ENCODE data around the gene CLEC4D.
"Not testable (repeated sequence)": the region's sequence is repeated elsewhere in the genome, so short reads cannot be mapped to it uniquely, and the experiment has no call there.

Gene CLEC4D

DNA sequence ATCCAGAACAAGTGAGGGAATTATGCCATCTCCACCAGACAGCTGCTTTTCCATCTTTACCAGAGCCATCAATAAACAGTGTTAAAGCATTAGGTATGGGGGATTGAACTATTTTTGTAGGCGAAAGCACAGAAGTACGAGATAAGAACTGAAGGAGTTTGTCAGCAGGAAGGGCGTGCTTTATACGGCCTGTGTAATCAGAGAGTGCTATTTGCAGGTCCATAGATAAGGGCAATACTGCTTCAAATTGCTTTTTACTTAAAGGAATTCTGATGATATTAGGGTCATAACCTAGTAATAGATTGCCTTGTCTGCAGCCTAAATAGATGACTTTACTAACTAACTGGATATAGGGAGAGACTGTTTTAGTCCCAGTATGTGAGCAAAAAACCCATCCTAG, 47.7 kb downstream of the CLEC4D start:
- DNase-seq (ENCODE audit: low read depth), result no peak
- TF ChIP-seq, protein P1, sequence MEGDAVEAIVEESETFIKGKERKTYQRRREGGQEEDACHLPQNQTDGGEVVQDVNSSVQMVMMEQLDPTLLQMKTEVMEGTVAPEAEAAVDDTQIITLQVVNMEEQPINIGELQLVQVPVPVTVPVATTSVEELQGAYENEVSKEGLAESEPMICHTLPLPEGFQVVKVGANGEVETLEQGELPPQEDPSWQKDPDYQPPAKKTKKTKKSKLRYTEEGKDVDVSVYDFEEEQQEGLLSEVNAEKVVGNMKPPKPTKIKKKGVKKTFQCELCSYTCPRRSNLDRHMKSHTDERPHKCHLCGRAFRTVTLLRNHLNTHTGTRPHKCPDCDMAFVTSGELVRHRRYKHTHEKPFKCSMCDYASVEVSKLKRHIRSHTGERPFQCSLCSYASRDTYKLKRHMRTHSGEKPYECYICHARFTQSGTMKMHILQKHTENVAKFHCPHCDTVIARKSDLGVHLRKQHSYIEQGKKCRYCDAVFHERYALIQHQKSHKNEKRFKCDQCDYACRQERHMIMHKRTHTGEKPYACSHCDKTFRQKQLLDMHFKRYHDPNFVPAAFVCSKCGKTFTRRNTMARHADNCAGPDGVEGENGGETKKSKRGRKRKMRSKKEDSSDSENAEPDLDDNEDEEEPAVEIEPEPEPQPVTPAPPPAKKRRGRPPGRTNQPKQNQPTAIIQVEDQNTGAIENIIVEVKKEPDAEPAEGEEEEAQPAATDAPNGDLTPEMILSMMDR (IDR thresholded peaks at IDR 0.05; ENCODE audit: control insufficient read depth, extremely low read depth, insufficient read depth), result no peak
- no peak overlapping the region for H3K4me3 ChIP-seq (ENCODE audit: low read depth, low read length)

DNA sequence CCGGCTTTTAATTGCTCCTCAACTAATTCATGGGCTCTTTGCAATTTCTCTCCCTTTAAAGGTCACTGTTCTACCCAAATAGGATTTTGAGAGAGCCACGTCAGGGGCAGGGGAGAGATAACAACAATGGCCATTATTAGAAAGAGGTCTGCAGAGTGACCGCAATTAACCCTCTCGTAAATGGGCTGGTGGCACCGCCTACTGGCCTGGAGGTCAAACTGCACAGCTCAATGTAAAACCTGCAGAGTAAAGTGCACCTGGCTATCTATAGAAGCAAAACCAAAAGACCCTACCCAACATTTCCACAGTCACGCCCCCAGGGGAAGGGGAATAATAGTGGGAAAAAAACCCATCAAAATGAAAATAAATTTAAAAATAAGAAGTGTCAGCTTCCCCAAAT, 49.0 kb downstream of the CLEC4D start:
- no peak for DNase-seq (ENCODE audit: low read depth)
- H3K4me3 ChIP-seq (ENCODE audit: low read depth, low read length), result no peak overlapping the region
- TF ChIP-seq, protein P1 (IDR thresholded peaks at IDR 0.05; ENCODE audit: control insufficient read depth, extremely low read depth, insufficient read depth), result 0 out of 2 replicates have a peak, but pooled peaks have one; percentile 25

- H3K4me3 ChIP-seq (ENCODE audit: low read depth, low read length), result no peak overlapping the region
- DNase-seq (ENCODE audit: low read depth), result no peak
- TF ChIP-seq, protein P1 (IDR thresholded peaks at IDR 0.05; ENCODE audit: control insufficient read depth, extremely low read depth, insufficient read depth), result no peak
These were observed 50.1 kb downstream of the CLEC4D start for GRCh38 chr12:8563356-8563755.

DNA sequence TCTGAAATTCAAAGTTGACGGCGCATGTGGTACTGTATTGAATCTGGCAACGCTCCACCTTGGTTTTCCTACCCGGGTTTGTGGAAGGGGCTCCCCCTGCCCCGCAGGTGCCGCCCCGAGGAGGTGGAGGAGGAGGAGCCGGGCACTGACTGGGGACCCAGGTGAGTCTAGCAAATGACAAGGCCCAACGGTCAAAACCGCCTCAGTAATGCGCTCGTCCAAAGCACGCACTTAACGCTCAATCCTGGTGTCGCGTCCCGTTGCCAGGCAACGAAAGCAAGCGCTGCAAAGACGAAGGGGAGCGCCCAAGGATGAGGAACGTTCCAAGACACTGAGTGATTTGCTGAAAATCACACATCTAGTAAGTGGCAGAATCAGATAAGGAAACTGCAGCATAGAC, 51.4 kb downstream of the CLEC4D start:
- DNase-seq (ENCODE audit: low read depth), result no peak

GRCh38 chr12:8566052-8566451, 52.7 kb downstream of the CLEC4D start:
- not testable (repeated sequence) for DNase-seq (ENCODE audit: low read depth); H3K4me3 ChIP-seq (ENCODE audit: low read depth, low read length)

More for the DNA sequence above, 51.4 kb downstream of the CLEC4D start:
- no peak overlapping the region for H3K4me3 ChIP-seq (ENCODE audit: low read depth, low read length)
- TF ChIP-seq, protein P1 (IDR thresholded peaks at IDR 0.05; ENCODE audit: control insufficient read depth, extremely low read depth, insufficient read depth), result no peak

- TF ChIP-seq, protein P1 (IDR thresholded peaks at IDR 0.05; ENCODE audit: control insufficient read depth, extremely low read depth, insufficient read depth), result no peak
- no peak for DNase-seq (ENCODE audit: low read depth)
- H3K4me3 ChIP-seq (ENCODE audit: low read depth, low read length), result no peak overlapping the region
These were observed 53.2 kb downstream of the CLEC4D start for GRCh38 chr12:8566525-8566924.

Data from LNCaP clone FGC (cell line).